IPS-NIHi7 (cell line): ENCODE measurements around the gene CPB1.
A peak's percentile ranks its signal among the peaks of the same experiment; 100 is the strongest.
"Not testable (repeated sequence)": the region's sequence is repeated elsewhere in the genome, so short reads cannot be mapped to it uniquely, and the experiment has no call there.

Experiments used
- DNase-seq: peaks from one replicate; pipeline ENCODE4 v3.0.0; 2012; ENCODE audit warnings: mixed read lengths; ENCODE audit errors: extremely low spot score

CPB1 gene

DNA sequence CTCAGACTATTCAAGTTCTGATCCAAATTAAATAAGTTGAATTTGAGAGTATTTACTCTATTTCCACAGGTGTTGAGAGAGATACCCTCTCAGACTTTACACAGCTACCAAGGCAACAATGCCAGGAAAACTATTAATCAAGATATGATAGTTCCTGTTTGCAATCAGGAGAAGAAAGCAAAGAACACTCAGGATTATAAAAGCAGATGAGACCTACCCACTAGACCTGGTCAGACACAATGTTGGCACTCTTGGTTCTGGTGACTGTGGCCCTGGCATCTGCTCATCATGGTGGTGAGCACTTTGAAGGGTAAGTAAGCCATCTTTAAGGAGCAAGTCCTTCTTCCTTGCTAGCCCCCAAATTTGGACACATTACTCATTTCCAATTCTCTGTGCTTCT lies at the start of gene CPB1:
CPB1 (plus strand) TSS at position 227 of the 400 bp plus-strand sequence; CDS start at position 240, 13 bp downstream.
- DNase-seq = no peak

DNA sequence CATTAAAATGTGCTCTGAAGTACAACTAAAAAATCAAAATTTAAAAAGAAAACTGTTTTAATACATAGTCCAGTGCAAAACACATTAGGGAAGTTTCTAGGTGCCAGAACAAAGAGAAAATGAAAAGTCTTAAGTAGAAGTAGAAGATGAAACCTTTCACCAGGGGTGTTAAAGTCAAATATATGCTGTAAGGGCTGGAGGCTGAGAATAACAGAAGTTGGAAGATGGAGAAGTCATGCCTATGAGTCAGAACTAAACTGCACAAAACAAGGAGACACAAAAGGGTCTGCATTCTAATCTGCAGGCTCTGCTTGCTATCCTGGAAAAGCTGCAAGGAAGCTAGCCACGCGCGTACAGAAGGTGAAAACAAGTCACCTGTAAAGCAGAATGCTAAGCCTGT lies 48.7 kb upstream of the CPB1 start:
- no peak for DNase-seq

DNA sequence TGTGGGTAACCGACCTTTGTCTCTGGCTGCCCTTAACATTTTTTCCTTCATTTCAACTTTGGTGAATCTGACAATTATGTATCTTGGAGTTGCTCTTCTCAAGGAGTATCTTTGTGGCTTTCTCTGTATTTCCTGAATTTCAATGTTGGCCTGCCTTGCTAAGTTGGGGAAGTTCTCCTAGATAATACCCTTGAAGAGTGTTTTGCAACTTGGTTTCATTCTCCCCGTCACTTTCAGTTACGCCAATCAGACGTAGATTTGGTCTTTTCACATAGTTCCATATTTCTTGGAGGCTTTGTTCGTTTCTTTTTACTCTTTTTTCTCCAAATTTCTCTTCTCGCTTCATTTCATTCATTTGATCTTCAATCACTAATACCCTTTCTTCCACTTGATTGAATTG lies 42.6 kb upstream of the CPB1 start:
- not testable (repeated sequence) for DNase-seq

DNA sequence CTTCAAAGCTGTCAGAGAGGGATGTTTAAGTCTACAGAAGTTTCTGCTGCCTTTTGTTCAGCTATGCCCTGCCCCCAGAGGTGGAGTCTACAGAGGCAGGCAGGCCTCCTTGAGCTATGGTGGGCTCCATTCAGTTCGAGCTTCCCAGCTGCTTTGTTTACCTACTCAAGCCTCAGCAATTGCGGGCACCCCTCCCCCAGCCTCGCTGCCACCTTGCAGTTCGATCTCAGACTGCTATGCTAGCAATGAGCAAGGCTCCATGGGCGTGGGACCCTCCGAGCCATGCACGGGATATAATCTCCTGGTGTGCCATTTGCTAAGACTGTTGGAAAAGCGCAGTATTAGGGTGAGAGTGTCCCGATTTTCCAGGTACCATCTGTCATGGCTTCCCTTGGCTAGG lies 41.5 kb upstream of the CPB1 start:
- DNase-seq = not testable (repeated sequence)

DNA sequence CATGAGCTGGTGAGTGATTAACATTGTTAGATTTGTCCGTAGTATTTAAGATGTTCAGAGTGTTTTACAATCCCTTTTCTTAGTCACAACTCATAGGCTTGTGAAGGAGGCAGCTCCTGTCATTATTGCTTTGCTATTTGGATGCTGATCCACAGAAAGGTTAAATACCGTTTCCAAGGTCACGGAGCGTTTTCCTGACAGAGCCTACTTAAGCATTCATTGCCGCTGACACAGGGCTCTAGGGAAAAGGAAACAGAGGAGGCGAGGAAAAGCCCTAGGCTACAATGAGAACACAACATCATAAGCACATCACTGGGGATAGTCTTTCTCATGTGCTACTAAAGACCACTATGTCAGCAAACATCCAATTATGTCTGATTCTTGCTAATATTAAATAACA lies 38.5 kb upstream of the CPB1 start:
- peak; percentile 20 for DNase-seq

DNA sequence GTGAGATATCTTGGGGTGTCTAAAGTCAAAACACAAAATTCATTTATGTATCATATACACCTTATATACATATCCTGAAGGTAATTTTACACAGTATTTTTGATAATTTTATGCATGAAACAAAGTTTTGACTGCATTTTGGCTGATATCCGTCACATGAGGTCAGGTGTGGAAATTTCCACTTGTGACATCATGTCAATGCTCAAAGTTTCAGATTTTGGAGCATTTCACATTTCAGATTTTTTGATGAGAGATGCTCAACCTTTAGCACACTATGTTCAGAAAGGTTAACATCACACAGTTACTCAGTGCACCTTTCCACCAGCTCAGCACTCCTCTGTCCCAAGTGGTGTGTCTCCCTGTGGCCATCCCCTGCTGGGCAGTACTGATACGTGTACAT lies 37.7 kb upstream of the CPB1 start:
- no peak for DNase-seq

DNA sequence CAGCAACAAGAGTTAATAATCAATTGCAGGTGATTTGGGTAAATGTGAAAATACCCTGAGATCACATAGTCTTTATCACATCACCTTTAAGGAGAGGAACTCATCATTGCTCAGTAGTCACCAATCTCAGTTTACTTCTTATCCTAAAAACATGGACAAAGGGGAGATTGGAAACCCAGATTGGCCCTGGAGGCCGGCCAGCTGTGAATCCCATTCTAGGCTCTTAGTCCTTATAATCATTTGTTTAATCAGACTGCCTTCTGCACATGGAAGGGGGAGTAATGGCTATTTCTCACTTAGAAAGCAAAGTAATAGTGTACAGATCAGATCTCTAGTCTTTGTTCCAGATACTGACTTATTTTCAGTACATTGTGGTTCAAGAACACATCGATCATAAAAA lies 37.2 kb upstream of the CPB1 start:
- no peak for DNase-seq

DNA sequence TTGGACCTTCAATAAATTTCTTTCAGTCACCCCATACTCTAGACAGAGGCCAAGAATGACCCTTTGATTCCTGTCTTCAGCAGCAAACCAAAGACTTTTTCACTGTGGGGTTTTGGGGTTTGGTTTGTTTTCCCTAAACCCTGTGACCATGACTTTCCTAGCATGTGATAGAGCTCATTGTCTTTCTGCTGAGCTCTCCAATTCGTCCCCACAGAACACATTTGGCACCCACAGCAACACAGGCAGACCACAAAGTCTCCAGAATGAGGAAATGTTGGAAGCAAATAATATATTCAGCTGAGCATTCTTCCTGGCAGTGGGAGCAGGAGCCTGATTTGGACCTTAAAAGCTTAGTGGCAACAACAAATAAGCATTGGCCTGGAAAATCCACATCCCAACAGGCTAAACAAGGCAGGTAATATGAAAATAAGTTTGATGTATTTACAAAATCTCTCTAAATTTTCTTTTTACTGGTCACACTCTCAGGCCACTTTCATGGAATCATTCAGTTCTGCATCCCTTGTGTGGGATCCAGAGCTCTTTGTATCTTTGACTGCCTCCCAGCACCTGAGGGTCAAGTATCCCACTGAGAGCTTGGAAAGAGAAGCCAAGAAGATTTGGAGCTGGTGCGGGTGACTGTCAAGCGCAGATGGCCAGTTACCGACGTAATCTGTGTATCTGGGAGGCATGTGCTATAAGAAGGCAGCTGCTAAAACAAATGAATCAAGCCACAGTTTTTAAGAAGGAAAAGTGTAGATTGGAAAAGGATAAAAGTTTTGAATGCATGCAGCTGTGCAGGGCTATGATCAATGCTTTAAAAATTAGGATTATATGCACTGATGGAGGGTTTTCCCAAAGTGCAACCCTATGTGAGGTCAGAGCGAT lies 36.5 kb upstream of the CPB1 start:
- no peak for DNase-seq

DNA sequence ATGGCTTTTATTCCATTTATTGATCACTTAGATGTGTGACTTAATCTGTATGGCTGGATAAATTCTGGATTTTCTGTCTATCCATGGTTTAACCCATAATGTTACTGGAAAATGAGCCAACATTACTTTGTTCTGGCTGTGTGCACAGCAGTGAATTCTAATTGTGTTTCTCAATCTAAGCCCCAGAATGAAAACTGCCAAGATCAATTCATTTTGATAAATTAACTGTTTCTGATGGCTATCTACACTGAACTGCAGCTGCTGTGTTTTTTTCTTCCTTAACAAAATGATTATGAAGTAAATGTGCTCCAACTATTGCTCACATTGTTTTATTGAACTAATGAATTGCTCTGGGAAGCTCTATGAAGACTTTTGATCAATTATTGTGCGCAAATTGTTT lies 35.7 kb upstream of the CPB1 start:
- DNase-seq = no peak

DNA sequence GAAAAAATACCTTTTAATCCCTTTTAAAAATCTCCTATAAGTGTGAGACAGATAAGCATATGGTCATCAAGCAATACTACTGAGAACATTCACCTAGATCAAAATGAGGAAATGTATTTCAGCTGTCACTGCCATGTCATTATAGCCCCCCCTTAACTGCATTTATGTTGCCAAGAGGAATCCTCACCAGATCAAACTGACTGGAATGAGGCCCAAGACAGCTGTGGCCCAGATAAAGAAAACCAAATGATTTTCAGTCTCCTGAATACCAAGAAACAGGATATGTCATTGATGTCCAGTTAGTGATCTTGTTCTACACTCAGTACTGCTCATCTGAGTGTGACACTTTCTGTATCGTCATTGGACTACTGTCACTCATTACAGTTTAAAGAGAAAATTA lies 35.1 kb upstream of the CPB1 start:
- DNase-seq = no peak

DNA sequence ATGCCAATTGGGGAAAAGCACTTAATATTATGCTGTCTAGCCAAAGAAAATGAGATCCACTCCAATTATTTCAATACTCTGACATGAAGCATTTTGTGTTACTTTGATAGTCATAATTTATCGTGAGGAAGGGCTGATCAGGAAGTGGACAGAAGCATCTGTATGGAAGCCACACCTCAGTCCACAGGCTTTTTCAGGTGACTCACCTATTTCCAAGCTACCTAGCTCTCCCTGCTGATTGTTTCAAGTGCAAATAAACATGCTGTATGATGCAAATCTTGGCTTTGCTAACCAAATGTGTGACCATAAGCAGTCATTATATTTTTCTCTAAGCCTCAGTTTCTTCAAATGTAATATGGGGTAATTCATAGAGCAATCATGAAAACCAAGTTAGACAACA lies 30.8 kb upstream of the CPB1 start:
- no peak for DNase-seq

DNA sequence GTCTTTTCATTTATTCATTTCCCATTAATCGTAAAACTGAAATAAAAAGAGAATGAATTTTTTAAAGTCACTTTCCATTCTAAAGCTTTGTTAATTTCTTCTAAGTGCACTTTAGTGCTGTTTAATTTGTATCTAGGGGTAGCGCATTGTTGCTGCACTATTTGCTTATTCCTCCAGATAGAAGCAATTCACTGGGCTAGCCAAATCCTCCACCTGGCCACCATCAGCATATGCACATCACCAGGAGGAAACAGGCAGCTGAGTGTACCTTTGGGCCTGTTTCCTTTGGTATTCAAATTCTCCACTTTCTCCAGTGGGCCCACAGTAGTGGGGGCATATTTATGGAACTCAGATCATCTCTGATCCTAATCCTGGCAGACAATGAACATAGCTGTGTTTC lies 29.8 kb upstream of the CPB1 start:
- DNase-seq = no peak

DNA sequence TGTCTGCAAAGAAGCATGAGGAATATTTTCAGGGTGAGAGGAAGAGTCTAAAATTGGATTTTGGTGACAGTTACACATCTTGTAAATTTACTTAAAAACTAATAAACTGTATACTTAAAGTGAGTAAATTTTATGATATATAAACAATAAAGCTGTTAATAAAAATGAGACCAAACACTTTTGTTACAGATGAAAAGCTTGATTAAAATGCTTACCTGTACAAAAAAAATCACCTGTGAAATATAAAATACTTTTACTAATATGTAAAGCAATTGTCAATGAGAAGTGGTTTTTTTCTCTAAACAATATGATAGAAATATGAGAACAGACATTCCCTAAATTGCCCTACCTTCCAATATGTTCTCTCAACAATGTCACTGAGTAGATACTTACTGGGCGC lies 27.2 kb upstream of the CPB1 start:
- DNase-seq = no peak

DNA sequence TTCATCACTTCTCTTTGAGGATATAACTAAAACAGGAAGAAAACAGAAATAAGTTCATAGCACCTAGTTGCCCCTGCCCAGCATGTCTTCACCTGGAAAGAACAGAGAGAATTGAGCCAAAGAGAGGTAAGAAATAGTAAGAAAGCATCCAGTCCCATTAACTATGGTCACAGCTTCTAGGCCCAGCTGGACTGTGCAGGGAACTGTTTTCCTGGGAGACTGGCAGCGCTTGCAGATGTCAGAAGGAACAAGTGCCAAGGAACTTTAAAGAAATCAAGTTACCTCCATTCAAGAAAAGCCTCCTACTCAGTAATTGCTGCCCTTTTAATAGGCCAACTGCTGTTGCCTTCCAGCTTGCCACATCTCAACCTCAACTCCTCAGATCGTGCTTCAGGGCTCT lies 17.8 kb upstream of the CPB1 start:
- no peak for DNase-seq

DNA sequence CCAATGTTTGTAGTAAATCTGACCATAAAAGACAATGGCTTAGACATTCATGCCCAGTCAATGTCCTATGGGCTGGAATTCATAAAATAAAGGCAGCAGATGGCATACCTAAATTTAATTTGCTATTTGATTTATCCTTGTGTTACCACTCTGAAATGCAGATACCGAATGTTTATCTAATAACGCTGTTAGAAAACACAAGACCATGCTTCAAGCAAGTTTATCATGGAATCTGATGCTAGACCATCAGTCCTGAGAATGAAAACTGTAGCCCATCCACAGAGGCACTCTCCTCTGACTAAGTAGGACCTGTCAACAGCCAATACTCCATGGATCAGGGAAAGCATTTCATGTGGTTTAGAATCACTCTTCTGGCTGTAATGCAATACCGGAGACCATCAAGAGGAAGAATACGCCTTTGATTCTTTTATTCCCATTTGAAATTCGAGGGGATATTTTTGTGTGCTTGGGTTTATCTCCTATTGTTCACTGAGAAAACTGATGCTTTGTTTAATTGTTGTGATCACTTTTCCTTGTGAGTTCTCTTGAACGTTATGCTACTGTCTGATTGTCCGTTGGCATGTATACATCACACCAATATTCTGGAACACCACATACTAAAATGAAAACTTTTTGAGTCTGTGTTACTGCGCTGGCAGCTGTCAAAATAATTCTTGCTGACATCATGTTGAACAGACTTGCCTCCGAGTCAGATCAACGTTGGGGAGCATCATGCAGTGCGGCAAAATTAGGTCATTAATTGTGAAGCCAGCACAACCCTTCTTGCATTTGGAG lies 12.1 kb upstream of the CPB1 start:
- DNase-seq = no peak

DNA sequence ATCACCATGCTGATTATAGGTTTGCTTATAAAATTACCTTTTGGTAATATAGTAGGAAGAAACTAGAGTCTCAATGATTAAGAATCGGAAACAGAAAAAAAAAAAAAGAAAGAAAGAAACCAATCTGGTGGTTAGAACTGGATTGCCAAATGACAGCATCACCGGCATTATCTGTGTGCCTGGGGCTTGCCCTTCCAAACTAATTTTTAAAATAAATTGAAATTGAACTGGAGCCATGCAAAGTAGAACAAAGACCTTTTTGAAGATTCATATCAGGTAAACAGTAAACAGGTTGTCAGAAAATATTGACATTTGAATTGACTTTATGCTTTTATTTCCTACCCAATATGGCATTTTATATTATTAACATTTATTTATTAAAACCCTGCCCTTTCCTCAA lies 11.2 kb upstream of the CPB1 start:
- no peak for DNase-seq

DNA sequence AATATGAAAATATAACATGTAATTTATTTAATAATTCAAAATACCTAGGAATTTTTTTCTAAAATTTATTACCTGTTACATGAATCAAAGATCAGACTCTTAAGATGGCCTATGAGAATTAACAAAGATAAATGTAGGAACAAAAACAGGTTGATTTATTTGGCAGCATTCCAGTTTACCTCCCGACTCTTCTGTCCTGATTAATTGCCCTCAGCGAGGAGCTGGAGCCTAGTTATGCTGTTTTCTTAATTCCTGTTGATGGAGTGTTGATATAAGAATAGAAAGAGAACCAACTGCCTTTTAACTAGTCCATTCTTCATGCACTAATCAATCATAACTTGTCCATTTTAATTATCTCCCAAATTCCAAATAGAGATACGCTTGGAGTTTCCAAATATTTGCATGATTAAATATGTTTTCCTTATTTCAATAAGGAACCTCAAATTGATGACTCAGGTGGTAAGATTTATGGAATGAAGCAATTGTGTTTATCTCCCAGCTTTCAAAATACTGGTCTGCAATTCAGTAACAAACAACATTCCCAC lies 10.6 kb upstream of the CPB1 start:
- DNase-seq = no peak

DNA sequence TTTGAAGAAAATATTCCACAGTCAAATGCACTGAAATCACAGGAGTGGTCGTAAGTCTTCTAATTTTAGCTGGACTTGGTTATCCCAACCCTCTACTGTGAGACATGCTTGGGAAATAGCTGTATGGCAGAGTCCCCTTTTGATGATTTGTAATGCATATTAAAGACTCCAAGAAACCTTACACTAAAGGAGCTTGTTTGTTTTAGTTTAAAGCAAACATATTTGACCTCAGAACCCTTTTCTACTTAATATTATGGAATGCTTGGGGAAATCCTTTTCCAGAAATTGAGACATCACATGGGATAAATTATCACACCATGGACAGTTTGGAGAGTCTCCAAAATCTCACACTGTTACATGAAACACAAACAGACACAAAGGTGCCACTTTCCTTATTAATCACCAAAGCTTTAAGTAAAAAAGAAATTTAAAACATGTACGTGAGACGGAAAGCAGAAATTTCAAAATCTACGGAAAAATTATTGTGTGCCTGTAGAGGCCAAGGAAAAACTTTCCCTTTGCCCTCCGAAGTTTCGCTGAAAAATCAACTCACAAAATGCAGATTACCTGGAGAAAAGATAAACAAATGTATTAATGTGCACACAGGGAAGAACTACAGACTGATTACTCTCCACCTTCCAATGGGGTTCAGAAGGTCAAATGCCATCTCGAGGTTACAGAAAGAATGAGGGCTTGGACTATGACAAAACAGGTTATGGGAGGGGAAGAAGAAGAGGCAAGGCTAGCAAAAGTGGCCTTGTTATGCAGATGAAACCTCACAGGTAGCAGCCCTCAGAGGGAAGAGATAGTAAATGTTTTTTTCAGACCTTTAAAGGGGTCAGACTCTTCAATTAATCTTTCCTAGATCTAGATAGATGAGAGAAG lies 7.0 kb upstream of the CPB1 start:
- DNase-seq = no peak

DNA sequence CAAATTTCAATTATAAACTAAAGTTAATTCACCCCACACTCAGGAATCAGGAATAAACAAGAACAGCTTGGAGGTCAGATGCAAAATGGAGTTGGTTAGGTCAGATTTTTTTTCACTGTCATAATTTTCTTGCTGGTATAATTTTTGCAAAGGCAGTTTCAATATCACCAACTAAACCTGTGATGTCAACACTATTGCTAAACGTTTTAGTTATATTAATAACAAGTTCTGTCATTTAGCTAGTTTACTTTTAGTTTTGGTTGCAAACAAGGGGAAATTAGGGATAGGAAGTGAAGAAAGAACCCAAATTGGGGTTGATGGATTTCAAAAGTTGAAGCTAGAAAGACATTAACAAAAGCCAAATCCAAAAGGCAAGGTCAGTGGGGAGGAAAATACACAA lies 4.6 kb upstream of the CPB1 start:
- no peak for DNase-seq

DNA sequence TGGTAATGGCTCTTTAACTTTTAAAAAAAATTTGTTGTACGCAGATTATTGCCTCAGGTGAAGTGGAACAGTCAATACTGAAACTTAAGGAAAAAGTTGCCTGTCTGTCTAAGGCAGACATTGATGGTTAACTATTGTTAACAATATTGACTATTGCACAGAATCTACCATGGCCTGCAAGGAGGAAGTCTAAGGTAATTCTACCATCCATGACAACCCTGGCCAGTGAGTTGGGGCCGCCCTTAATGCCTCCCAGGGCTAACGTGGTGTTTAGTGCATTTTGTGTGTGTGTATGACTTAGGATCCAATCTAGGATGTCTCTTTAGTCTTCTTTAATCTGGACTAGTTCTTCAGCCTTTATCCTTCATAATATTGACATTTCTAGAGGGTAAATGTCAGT lies 2.1 kb upstream of the CPB1 start:
- DNase-seq = no peak

DNA sequence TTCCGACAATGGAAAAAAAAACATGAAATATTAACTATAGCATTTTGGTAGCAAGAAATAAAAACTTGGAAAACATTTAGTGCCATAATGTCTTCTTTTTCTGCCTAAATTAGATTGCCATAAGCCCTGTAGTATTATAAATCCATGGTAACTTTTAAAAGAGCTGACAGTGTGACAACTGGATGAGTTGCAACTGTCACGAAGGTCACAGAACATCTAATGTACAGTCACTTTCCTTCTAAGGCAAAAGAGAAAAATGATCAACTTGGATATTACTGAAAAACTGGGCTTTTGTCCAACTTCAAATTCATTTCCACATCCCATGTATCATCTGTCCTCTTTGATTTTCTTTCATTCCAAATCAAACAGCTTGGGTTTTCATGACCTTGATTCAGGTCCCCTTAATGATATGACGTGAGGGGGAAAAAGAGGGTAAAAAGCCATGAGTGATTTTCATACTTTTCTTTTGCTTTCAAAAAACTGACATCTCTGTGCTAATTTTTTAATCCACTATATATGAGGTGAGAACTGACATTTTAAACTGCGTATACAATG lies 602 bp downstream of the CPB1 start:
- no peak for DNase-seq

DNA sequence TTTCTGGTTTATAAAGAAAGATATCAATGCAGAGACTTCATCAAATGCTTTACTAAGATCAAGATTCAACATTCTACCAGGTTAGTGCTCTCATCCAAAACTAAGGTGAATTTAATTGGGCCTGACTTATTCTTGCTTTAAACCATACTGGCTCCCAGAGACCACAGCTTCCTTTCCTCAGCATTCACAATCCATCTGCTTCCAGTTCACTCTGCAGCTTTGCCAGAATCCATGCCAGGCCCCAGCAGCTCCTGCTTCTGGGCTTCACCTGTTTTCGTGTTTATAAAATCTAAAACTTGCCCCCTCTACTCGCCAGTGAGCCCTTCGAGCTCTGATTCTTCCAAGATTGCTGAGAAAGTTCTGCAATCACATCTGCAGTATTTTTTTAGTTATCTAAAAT lies 2.3 kb downstream of the CPB1 start:
- DNase-seq = no peak
